HepG2 (cell line): ENCODE data around the gene GAL3ST2. TPM values are rescaled to one million over a fixed set of nuclear protein-coding genes. Genes with fewer than 3 reads are reported as not detected.
A peak's percentile ranks its signal among the peaks of the same experiment; 100 is the strongest.

ENCODE experiments used
- ATF6 ChIP-seq: sonication (generic); formaldehyde crosslinking; conservative IDR thresholded peaks from 2 replicates; pipeline ENCODE4 v1.4.0; 2020; ENCODE audit warnings: missing genetic modification reagents
- BCL3 ChIP-seq: sonication (generic); formaldehyde crosslinking; IDR thresholded peaks from 2 replicates; pipeline ENCODE4 v1.5.1; 2020; ENCODE audit warnings: mild to moderate bottlenecking, missing genetic modification reagents, moderate library complexity
- ETV5 ChIP-seq: IDR thresholded peaks from 2 replicates; pipeline ENCODE4 v1.6.1; 2018; ENCODE audit warnings: missing biosample characterization, missing genetic modification reagents, inconsistent platforms, borderline replicate concordance
- GFI1 ChIP-seq: sonication (generic); formaldehyde crosslinking; IDR thresholded peaks from 2 replicates; pipeline ENCODE4 v1.5.0; 2020; ENCODE audit warnings: missing genetic modification reagents, mild to moderate bottlenecking, borderline replicate concordance
- GZF1 ChIP-seq: sonication (generic); formaldehyde crosslinking; IDR thresholded peaks from 2 replicates; pipeline ENCODE4 v1.5.1; 2020; ENCODE audit warnings: mild to moderate bottlenecking, missing genetic modification reagents
- KAT2B ChIP-seq: fragments of 150-350 bp; IDR thresholded peaks from 2 replicates; pipeline ENCODE4 v1.6.1; 2014; ENCODE audit warnings: low read depth, low read length, borderline replicate concordance
- MATR3 ChIP-seq: sonication (generic); formaldehyde crosslinking; IDR thresholded peaks from 2 replicates; pipeline ENCODE4 v1.4.0; 2020; ENCODE audit warnings: missing genetic modification reagents
- PHB2 ChIP-seq: fragments of 450-650 bp; IDR thresholded peaks from 2 replicates; pipeline ENCODE4 v1.6.1; 2018; ENCODE audit not compliant: partially characterized antibody
- PPARG ChIP-seq: conservative IDR thresholded peaks from 2 replicates; pipeline ENCODE4 v1.6.1; 2016; ENCODE audit warnings: missing biosample characterization, missing genetic modification reagents
- RAD21 ChIP-seq: fragments of 450-650 bp; formaldehyde crosslinking; IDR thresholded peaks from 2 replicates; pipeline ENCODE4 v1.5.0; 2020; ENCODE audit warnings: mild to moderate bottlenecking
- REXO4 ChIP-seq: sonication (generic); formaldehyde crosslinking; IDR thresholded peaks from 2 replicates; pipeline ENCODE4 v1.8.0; 2022; ENCODE audit warnings: missing genetic modification reagents, mild to moderate bottlenecking, borderline replicate concordance
- RXRA ChIP-seq: sonication (generic); formaldehyde crosslinking; IDR thresholded peaks from 2 replicates; pipeline ENCODE4 v1.5.1; 2020; ENCODE audit warnings: missing genetic modification reagents
- SNAPC4 ChIP-seq: sonication (generic); formaldehyde crosslinking; IDR thresholded peaks from 2 replicates; pipeline ENCODE4 v1.4.0; 2020; ENCODE audit warnings: mild to moderate bottlenecking, missing genetic modification reagents
- ZFAT ChIP-seq: sonication (generic); formaldehyde crosslinking; conservative IDR thresholded peaks from 2 replicates; pipeline ENCODE4 v1.8.1; 2023; ENCODE audit warnings: missing genetic modification reagents, inconsistent platforms
- ZFP36 ChIP-seq: fragments of 150-350 bp; IDR thresholded peaks from 2 replicates; pipeline ENCODE4 v1.6.1; 2018; ENCODE audit warnings: borderline replicate concordance, low read length, low read depth; ENCODE audit not compliant: partially characterized antibody
- ZFP41 ChIP-seq: sonication (generic); formaldehyde crosslinking; IDR thresholded peaks from 2 replicates; pipeline ENCODE4 v1.4.0; 2020; ENCODE audit warnings: mild to moderate bottlenecking, missing genetic modification reagents, borderline replicate concordance
- ZNF564 ChIP-seq: sonication (generic); formaldehyde crosslinking; IDR thresholded peaks from 2 replicates; pipeline ENCODE4 v1.8.1; 2023; ENCODE audit warnings: mild to moderate bottlenecking, missing genetic modification reagents
- ZNF704 ChIP-seq: sonication (generic); formaldehyde crosslinking; IDR thresholded peaks from 2 replicates; pipeline ENCODE4 v1.8.1; 2023; ENCODE audit warnings: mild to moderate bottlenecking, inconsistent platforms, moderate library complexity, missing genetic modification reagents, borderline replicate concordance
- ZNF816 ChIP-seq: sonication (generic); formaldehyde crosslinking; IDR thresholded peaks from 2 replicates; pipeline ENCODE4 v1.8.0; 2022; ENCODE audit warnings: missing genetic modification reagents, mild to moderate bottlenecking, borderline replicate concordance
- ZNF839 ChIP-seq: sonication (generic); formaldehyde crosslinking; IDR thresholded peaks from 2 replicates; pipeline ENCODE4 v1.4.0; 2020; ENCODE audit warnings: missing genetic modification reagents, mild to moderate bottlenecking, borderline replicate concordance
- polyA plus RNA-seq, 8 experiments: library from polyadenylated mRNA; depleted of rRNA in 3 of 8; stranded (reverse) in 7 of 8; unstranded in 1 of 8; fragments of >200 nt; fragmentation: Illumina TruSeq in 4 of 8; extraction: Trizol in 4 of 8; gene quantifications; 2 replicates each; pipeline versions ENCODE4 v1.2.1 to v1.2.3, GENCODE V29; 2011 to 2016; ENCODE audit warnings: low read depth in 4 of 8, missing spikeins in 1 of 8, mixed read lengths in 1 of 8; ENCODE audit not compliant: insufficient read depth in 1 of 8
- total RNA-seq, 5 experiments: library from RNA; depleted of rRNA; stranded (reverse); fragments of >200 nt; fragmentation: Illumina TruSeq; extraction: Trizol; gene quantifications; 2 replicates each; pipeline ENCODE4 v1.2.3, GENCODE V29; 2016; ENCODE audit warnings: low read depth in 1 of 5

The GAL3ST2 gene
- total and polyA plus RNA-seq, 2 of the 13 experiments (the other 11 are each of a cell fraction or from before 2014, with no cell fraction given): 0.17 to 0.20 TPM

- TF ChIP-seq SNAPC4 (CRISPR knock-in tag): peak; percentile 76; the same call in 1 of the 2 replicates
- TF ChIP-seq GFI1 (CRISPR knock-in tag): peak; percentile 89
- TF ChIP-seq ATF6 (CRISPR knock-in tag): no peak; the same call in 1 of the 2 replicates
- no peak for TF ChIP-seq REXO4 (CRISPR knock-in tag)
- TF ChIP-seq ZNF839 (CRISPR knock-in tag): no peak
- TF ChIP-seq KAT2B: no peak
- peak; percentile 70; the same call in 1 of the 2 replicates for TF ChIP-seq ZFAT (CRISPR knock-in tag)
- no peak; the same call in 1 of the 2 replicates for TF ChIP-seq RAD21
- TF ChIP-seq RXRA (CRISPR knock-in tag): peak; percentile 82
- no peak; the same call in 1 of the 2 replicates for TF ChIP-seq ZFP41
- TF ChIP-seq GZF1 (CRISPR knock-in tag): 0 out of 2 replicates have a peak, but pooled peaks have one; percentile 85
- no peak; the same call in 1 of the 2 replicates for TF ChIP-seq ETV5 (CRISPR knock-in tag)
- TF ChIP-seq ZNF564: peak; percentile 92
- TF ChIP-seq PHB2: no peak
- TF ChIP-seq ZFP36: no peak
- no peak for TF ChIP-seq MATR3
- peak; percentile 63; the same call in 1 of the 2 replicates for TF ChIP-seq ZNF816
- TF ChIP-seq ZNF704: peak; percentile 81; the same call in 1 of the 2 replicates
- peak; percentile 98 for TF ChIP-seq BCL3 (CRISPR knock-in tag)
- no peak for TF ChIP-seq PPARG
Measured at GRCh38 chr2:241808721-241809382, 32.2 kb downstream of the GAL3ST2 start, which contains the start of gene NEU4 (continued).
